HepG2 (cell line): ENCODE measurements around the gene HCK. TPM values are rescaled to one million over a fixed set of nuclear protein-coding genes. Genes with fewer than 3 reads are reported as not detected.

Source experiments
- ATAD3A ChIP-seq: sonication (generic); formaldehyde crosslinking; IDR thresholded peaks from 2 replicates; pipeline ENCODE4 v1.4.0; 2020; ENCODE audit warnings: missing genetic modification reagents
- CHD2 ChIP-seq: IDR thresholded peaks from 2 replicates; pipeline ENCODE4 v1.6.1; 2011; ENCODE audit warnings: low read depth, low read length, improper control_type of control experiment
- IRF1 ChIP-seq: sonication (generic); formaldehyde crosslinking; IDR thresholded peaks from 2 replicates; pipeline ENCODE4 v1.4.0; 2020; ENCODE audit warnings: low read depth, mild to moderate bottlenecking, missing genetic modification reagents
- JDP2 ChIP-seq: sonication (generic); formaldehyde crosslinking; IDR thresholded peaks from 2 replicates; pipeline ENCODE4 v1.8.1; 2022; ENCODE audit warnings: missing genetic modification reagents, borderline replicate concordance
- KMT2B ChIP-seq: IDR thresholded peaks from 2 replicates; pipeline ENCODE4 v1.6.1; 2016; ENCODE audit warnings: missing genetic modification reagents, missing compliant biosample characterization
- MED13 ChIP-seq: sonication (generic); formaldehyde crosslinking; IDR thresholded peaks from 2 replicates; pipeline ENCODE4 v1.5.0; 2020; ENCODE audit warnings: missing genetic modification reagents
- MTF2 ChIP-seq: sonication (generic); formaldehyde crosslinking; IDR thresholded peaks from 2 replicates; pipeline ENCODE4 v1.5.0; 2020; ENCODE audit warnings: missing genetic modification reagents, borderline replicate concordance
- NFE2 ChIP-seq: sonication (generic); formaldehyde crosslinking; IDR thresholded peaks from 2 replicates; pipeline ENCODE4 v1.4.0; 2020; ENCODE audit warnings: missing genetic modification reagents
- POLR2A ChIP-seq, 2 experiments: IDR thresholded peaks; 2 replicates each; pipeline ENCODE4 v1.6.1; 2011; ENCODE audit warnings: low read depth in 2 of 2, low read length in 2 of 2, mild to moderate bottlenecking in 1 of 2, moderate library complexity in 1 of 2; ENCODE audit not compliant: insufficient read depth in 1 of 2
- SNAPC4 ChIP-seq: sonication (generic); formaldehyde crosslinking; IDR thresholded peaks from 2 replicates; pipeline ENCODE4 v1.4.0; 2020; ENCODE audit warnings: mild to moderate bottlenecking, missing genetic modification reagents
- TCF7L2 ChIP-seq: IDR thresholded peaks from 2 replicates; pipeline ENCODE4 v1.6.1; 2011; ENCODE audit warnings: mild to moderate bottlenecking, low read depth, low read length, moderate library complexity
- ZFP1 ChIP-seq: IDR thresholded peaks from 2 replicates; pipeline ENCODE4 v1.6.1; 2016
- ZNF263 ChIP-seq: sonication (generic); formaldehyde crosslinking; IDR thresholded peaks from 2 replicates; pipeline ENCODE4 v1.4.0; 2020; ENCODE audit warnings: missing genetic modification reagents
- ZNF432 ChIP-seq: sonication (generic); formaldehyde crosslinking; IDR thresholded peaks from 2 replicates; pipeline ENCODE4 v1.5.0; 2020; ENCODE audit warnings: missing genetic modification reagents, mild to moderate bottlenecking, borderline replicate concordance
- ZNF512B ChIP-seq: sonication (generic); formaldehyde crosslinking; IDR thresholded peaks from 2 replicates; pipeline ENCODE4 v1.5.1; 2020; ENCODE audit warnings: missing genetic modification reagents, mild to moderate bottlenecking, borderline replicate concordance
- ZNF580 ChIP-seq: IDR thresholded peaks from 2 replicates; pipeline ENCODE4 v1.6.1; 2016; ENCODE audit warnings: low read depth, borderline replicate concordance
- ZNF691 ChIP-seq: sonication (generic); formaldehyde crosslinking; IDR thresholded peaks from 2 replicates; pipeline ENCODE4 v1.4.0; 2020; ENCODE audit warnings: missing genetic modification reagents, low read depth, mild to moderate bottlenecking, borderline replicate concordance
- ZNF883 ChIP-seq: sonication (generic); formaldehyde crosslinking; IDR thresholded peaks from 2 replicates; pipeline ENCODE4 v1.5.1; 2020; ENCODE audit warnings: mild to moderate bottlenecking, missing genetic modification reagents; ENCODE audit errors: not compliant biosample characterization
- polyA plus RNA-seq, 8 experiments: library from polyadenylated mRNA; depleted of rRNA in 3 of 8; stranded (reverse) in 7 of 8; unstranded in 1 of 8; fragments of >200 nt; fragmentation: Illumina TruSeq in 4 of 8; extraction: Trizol in 4 of 8; gene quantifications; 2 replicates each; pipeline versions ENCODE4 v1.2.1 to v1.2.3, GENCODE V29; 2011 to 2016; ENCODE audit warnings: low read depth in 4 of 8, missing spikeins in 1 of 8, mixed read lengths in 1 of 8; ENCODE audit not compliant: insufficient read depth in 1 of 8
- total RNA-seq, 5 experiments: library from RNA; depleted of rRNA; stranded (reverse); fragments of >200 nt; fragmentation: Illumina TruSeq; extraction: Trizol; gene quantifications; 2 replicates each; pipeline ENCODE4 v1.2.3, GENCODE V29; 2016; ENCODE audit warnings: low read depth in 1 of 5

HCK gene
- total and polyA plus RNA-seq, 2 of the 13 experiments (the other 11 are each of a cell fraction or from before 2014, with no cell fraction given) = 0.04 TPM; not detected in 1

GRCh38 chr20:32031007-32031958, 20.8 kb upstream of the HCK start (continued):
- TF ChIP-seq ZNF512B (CRISPR knock-in tag) (no peak; the same call in 1 of the 2 replicates), CHD2 (no peak), SNAPC4 (CRISPR knock-in tag) (no peak), ZNF883 (peak; percentile 72), KMT2B (CRISPR knock-in tag) (no peak), POLR2A (IDR thresholded peaks at IDR 0.05; ENCODE audit: insufficient read depth in 1 of 2, low read depth in 2 of 2, low read length in 2 of 2) (no peak), ATAD3A (CRISPR knock-in tag) (no peak), ZNF263 (CRISPR knock-in tag) (peak; percentile 96), ZNF580 (peak; percentile 69; the same call in 1 of the 2 replicates), TCF7L2 (no peak), IRF1 (CRISPR knock-in tag) (no peak), NFE2 (CRISPR knock-in tag) (no peak), MED13 (CRISPR knock-in tag) (0 out of 2 replicates have a peak, but pooled peaks have one; percentile 36), ZNF432 (CRISPR knock-in tag) (no peak), ZFP1 (CRISPR knock-in tag) (no peak), JDP2 (CRISPR knock-in tag) (no peak), ZNF691 (CRISPR knock-in tag) (no peak; the same call in 1 of the 2 replicates), MTF2 (no peak)
